A549 (cell line): ENCODE results near the gene SUPT3H.

Experiments used
- CBX8 ChIP-seq: fragments of 200-600 bp; sonication (generic); IDR thresholded peaks from 2 replicates; pipeline ENCODE4 v1.6.1; 2016
- MAX ChIP-seq: IDR thresholded peaks from 2 replicates; pipeline ENCODE4 v1.6.1; 2012
- POLR2AphosphoS2 ChIP-seq: conservative IDR thresholded peaks from 2 replicates; pipeline ENCODE4 v1.6.1; 2012; ENCODE audit warnings: low read length, improper control_type of control experiment, inconsistent platforms
- SMC3 ChIP-seq: fragments of >200 bp; sonication (Bioruptor Twin); formaldehyde crosslinking; IDR thresholded peaks from 3 replicates; pipeline ENCODE4 v1.6.1; 2018; ENCODE audit warnings: inconsistent platforms
- TF ChIP-seq, protein P1 (sequence below): fragments of >200 bp; sonication (Bioruptor Twin); formaldehyde crosslinking; IDR thresholded peaks from 3 replicates; pipeline ENCODE4 v1.5.1; 2016

DNA sequence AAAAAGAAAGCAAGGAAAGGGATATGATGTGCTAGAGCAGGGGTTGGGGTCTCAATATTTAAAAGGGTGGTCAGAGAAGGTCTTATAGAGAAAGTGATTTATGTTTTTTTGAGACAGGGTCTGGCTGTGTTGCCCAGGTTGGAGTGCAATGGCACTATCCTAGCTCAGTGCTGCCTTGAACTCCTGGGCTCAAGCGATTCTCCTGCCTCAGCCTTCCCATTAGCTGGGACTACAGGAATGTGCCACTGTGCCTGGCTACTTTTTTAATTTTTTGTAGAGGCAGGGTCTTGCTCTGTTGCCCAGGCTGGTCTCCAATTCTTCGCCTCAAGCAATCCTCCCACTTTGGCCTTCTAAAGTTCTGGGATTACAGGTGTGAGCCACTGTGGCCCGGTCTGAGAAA lies 557.0 kb downstream of the SUPT3H start:
- TF ChIP-seq SMC3 (no peak), MAX (no peak), POLR2AphosphoS2 (no peak), CBX8 (no peak)
- TF ChIP-seq, protein P1, sequence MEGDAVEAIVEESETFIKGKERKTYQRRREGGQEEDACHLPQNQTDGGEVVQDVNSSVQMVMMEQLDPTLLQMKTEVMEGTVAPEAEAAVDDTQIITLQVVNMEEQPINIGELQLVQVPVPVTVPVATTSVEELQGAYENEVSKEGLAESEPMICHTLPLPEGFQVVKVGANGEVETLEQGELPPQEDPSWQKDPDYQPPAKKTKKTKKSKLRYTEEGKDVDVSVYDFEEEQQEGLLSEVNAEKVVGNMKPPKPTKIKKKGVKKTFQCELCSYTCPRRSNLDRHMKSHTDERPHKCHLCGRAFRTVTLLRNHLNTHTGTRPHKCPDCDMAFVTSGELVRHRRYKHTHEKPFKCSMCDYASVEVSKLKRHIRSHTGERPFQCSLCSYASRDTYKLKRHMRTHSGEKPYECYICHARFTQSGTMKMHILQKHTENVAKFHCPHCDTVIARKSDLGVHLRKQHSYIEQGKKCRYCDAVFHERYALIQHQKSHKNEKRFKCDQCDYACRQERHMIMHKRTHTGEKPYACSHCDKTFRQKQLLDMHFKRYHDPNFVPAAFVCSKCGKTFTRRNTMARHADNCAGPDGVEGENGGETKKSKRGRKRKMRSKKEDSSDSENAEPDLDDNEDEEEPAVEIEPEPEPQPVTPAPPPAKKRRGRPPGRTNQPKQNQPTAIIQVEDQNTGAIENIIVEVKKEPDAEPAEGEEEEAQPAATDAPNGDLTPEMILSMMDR, result no peak
